Stomach (tissue), 9 donors: ENCODE results near the gene SLC16A5. TPM values are rescaled to one million over a fixed set of nuclear protein-coding genes. Genes with fewer than 3 reads are reported as not detected.

ENCODE experiments used
- DNase-seq, 2 donors: peaks; one replicate each; pipeline versions ENCODE4 v3.0.0 to v3.0.0-alpha.2; 2013 to 2019
- H3K27ac ChIP-seq, 5 donors: fragments of 200-600 bp in 4 of 5; sonication (generic) in 4 of 5; one replicate each; pipeline ENCODE4 v1.5.1; 2013 to 2019; ENCODE audit warnings: mild to moderate bottlenecking in 1 of 5, moderate library complexity in 1 of 5
- H3K27me3 ChIP-seq, 3 donors: fragments of 200-600 bp; sonication (generic); one replicate each; pipeline ENCODE4 v1.5.1; 2017 to 2019; ENCODE audit warnings: mixed run types in 1 of 3
- H3K36me3 ChIP-seq, 4 donors: fragments of 200-600 bp; sonication (generic); 1 replicate in 3 of 4; 2 replicates in 1 of 4; pipeline ENCODE4 v1.5.1; 2016 to 2019
- H3K4me1 ChIP-seq, 4 donors: fragments of 200-600 bp; sonication (generic); one replicate each; pipeline ENCODE4 v1.5.1; 2016 to 2019
- H3K4me3 ChIP-seq, 4 donors: fragments of 200-600 bp; sonication (generic) in 3 of 4; one replicate each; pipeline ENCODE4 v1.5.1; 2016 to 2019; ENCODE audit warnings: mild to moderate bottlenecking in 1 of 4
- H3K9me3 ChIP-seq, 4 donors: fragments of 200-600 bp; sonication (generic); one replicate each; pipeline ENCODE4 v1.5.1; 2016 to 2019
- CTCF ChIP-seq, 7 experiments: fragments of 450-650 bp in 4 of 7; fragments of 200-600 bp in 3 of 7; sonication (generic) in 3 of 7; IDR thresholded peaks; one replicate each; pipeline ENCODE4 v1.5.1; 2016 to 2019; ENCODE audit warnings: antibody characterized with exemption in 7 of 7, control low read depth in 2 of 7, mild to moderate bottlenecking in 1 of 7
- EP300 ChIP-seq: sonication (generic); formaldehyde crosslinking; IDR thresholded peaks from one replicate; pipeline ENCODE4 v1.6.1; 2017; ENCODE audit warnings: antibody characterized with exemption
- POLR2A ChIP-seq, 4 donors: fragments of 450-650 bp; IDR thresholded peaks; one replicate each; pipeline ENCODE4 v1.6.1; 2016; ENCODE audit warnings: antibody characterized with exemption in 4 of 4, control low read depth in 2 of 4, mild to moderate bottlenecking in 1 of 4, moderate library complexity in 1 of 4
- POLR2AphosphoS5 ChIP-seq, 3 donors: sonication (generic); formaldehyde crosslinking; IDR thresholded peaks; one replicate each; pipeline ENCODE4 v1.6.1; 2016; ENCODE audit warnings: antibody characterized with exemption in 3 of 3
- WGBS, 5 donors: extraction: QIAGEN DNeasy Blood & Tissue Kit in 3 of 5; methylation state at CpG; one replicate each; pipeline versions ENCODE4 v1.1.5 to v1.1.7; 2013 to 2018; 5-methylcytosine and 5-hydroxymethylcytosine counted together
- intact Hi-C: fragments of 100-400 bp; cut with DNase I; formaldehyde crosslinking; loops from one replicate; pipeline ENCODE4 v1.15.1; 2023; ENCODE audit warnings: low total_unique reads
- polyA plus RNA-seq, 3 donors: library from polyadenylated mRNA; stranded (reverse); fragments of 200-250 nt; gene quantifications; one replicate each; pipeline ENCODE4 v1.2.3, GENCODE V29; 2013
- total RNA-seq, 5 donors: library from RNA; depleted of rRNA; stranded (reverse); fragments of >200 nt; gene quantifications; one replicate each; pipeline versions ENCODE4 v1.1.0 to v1.2.3, GENCODE V29; 2014 to 2016
- donor health status: healthy with polysubstance abuse.
- donor health status: Bipolar disorder and iron deficiency.
- donor health status: healthy.

The SLC16A5 gene
- total and polyA plus RNA-seq, 8 donors = 6.8 to 132 (median 36.5) TPM

DNA sequence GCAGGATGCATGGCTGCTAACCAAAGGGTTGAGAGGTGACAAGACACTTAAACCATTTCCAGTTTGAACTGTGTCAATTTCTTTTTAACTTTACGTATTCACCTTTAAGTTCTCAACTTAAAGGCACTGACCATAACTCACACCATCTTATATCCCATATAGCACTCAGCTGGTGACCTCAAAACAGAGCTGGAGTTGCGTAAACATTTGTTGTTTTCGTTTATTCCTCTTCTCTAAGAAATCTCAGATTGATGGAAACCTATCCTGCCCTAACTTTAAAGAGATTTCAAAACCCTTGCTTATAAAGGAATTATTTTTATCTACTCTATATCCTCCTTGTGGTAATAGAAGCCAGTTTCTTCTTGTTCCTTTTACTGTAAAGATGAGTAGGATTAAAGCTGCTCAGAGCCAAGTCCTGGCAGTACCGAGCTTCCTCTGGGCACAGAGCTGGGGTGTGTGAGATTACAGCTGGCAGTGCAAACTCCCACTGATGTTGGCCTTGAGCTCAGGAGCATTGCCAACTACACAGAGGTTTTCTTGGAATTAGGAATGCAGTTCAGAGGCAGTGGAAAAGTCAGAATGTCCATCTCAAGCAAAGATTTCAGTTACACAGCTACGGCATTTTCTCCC, 39.4 kb upstream of the SLC16A5 start:
- peak overlapping the region; percentile 79 to 96 (median 94) for H3K4me3 ChIP-seq
- peak; percentile 41 to 54 for DNase-seq
- H3K4me1 ChIP-seq = peaks cover 20 to 44% (median 33%) of the 10 kb centered on the region in 4 donors
- WGBS, 5 donors = 22 to 27% (median 22%) methylated on average over 5 of the region's 5 CpGs
- H3K27ac ChIP-seq = peak overlapping the region in 4 of 5 donors; percentile 96 to 99 (median 97)
- intact Hi-C loops = no loop called here
- peak in 1 of 3 donors; percentile 13 for TF ChIP-seq POLR2AphosphoS5 (IDR thresholded peaks at IDR 0.05)
- TF ChIP-seq EP300 = no peak
- H3K36me3 ChIP-seq = peaks cover 9 to 42% (median 39%) of the 10 kb centered on the region in 4 donors
- H3K9me3 ChIP-seq = no peaks in the 10 kb centered on the region
- no peaks in the 10 kb centered on the region for H3K27me3 ChIP-seq

GRCh38 chr17:75049057-75049456, 38.7 kb upstream of the SLC16A5 start:
- DNase-seq = no peak
- Histone ChIP-seq H3K4me1 (peaks cover 20 to 44% (median 33%) of the 10 kb centered on the region in 4 donors), H3K9me3 (no peaks in the 10 kb centered on the region), H3K27me3 (no peaks in the 10 kb centered on the region), H3K27ac (peak overlapping the region in 3 of 5 donors; percentile 96 to 98 (median 96)), H3K36me3 (peaks cover 15 to 49% (median 46%) of the 10 kb centered on the region in 4 donors), H3K4me3 (no peak overlapping the region)
- 86 to 93% (median 90%) methylated on average over 5 of the region's 5 CpGs for WGBS, 5 donors
- TF ChIP-seq POLR2A (IDR thresholded peaks at IDR 0.05) = no peak
- TF ChIP-seq EP300 = no peak
- no peak for TF ChIP-seq CTCF (IDR thresholded peaks at IDR 0.05)
- TF ChIP-seq POLR2AphosphoS5 (IDR thresholded peaks at IDR 0.05) = no peak
- intact Hi-C loops = no loop called here

DNA sequence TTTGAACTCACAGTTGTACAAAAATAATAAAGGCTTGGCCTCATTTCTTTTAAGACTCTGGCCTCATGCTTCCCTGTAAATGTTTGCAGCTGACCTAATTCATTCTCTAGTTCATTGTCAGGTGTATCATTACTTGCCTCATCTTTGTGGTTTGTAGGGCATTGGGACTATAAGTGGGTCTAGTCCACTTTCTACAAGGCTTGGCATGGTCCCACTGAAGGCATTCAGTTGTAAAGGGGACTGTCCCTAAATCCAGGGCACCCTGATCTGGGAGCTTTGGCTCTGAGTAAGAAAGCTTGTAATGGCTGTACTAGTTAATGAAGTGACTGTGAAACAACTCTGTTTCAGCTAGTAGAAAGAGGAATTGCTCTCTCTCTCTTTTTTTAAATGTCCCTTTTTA, 38.0 kb upstream of the SLC16A5 start:
- Histone ChIP-seq H3K27me3 (no peaks in the 10 kb centered on the region), H3K4me3 (no peak overlapping the region), H3K9me3 (no peaks in the 10 kb centered on the region), H3K36me3 (peaks cover 16 to 55% (median 52%) of the 10 kb centered on the region in 4 donors), H3K27ac (no peak overlapping the region), H3K4me1 (peaks cover 20 to 40% (median 30%) of the 10 kb centered on the region in 4 donors)
- DNase-seq = no peak
- TF ChIP-seq POLR2AphosphoS5 (IDR thresholded peaks at IDR 0.05) = no peak
- TF ChIP-seq CTCF (IDR thresholded peaks at IDR 0.05) = no peak
- no peak for TF ChIP-seq EP300
- TF ChIP-seq POLR2A (IDR thresholded peaks at IDR 0.05) = no peak
- intact Hi-C loops = no loop called here

- intact Hi-C loops = no loop called here
Observed at GRCh38 chr17:75051941-75052340, 35.8 kb upstream of the SLC16A5 start.

DNA sequence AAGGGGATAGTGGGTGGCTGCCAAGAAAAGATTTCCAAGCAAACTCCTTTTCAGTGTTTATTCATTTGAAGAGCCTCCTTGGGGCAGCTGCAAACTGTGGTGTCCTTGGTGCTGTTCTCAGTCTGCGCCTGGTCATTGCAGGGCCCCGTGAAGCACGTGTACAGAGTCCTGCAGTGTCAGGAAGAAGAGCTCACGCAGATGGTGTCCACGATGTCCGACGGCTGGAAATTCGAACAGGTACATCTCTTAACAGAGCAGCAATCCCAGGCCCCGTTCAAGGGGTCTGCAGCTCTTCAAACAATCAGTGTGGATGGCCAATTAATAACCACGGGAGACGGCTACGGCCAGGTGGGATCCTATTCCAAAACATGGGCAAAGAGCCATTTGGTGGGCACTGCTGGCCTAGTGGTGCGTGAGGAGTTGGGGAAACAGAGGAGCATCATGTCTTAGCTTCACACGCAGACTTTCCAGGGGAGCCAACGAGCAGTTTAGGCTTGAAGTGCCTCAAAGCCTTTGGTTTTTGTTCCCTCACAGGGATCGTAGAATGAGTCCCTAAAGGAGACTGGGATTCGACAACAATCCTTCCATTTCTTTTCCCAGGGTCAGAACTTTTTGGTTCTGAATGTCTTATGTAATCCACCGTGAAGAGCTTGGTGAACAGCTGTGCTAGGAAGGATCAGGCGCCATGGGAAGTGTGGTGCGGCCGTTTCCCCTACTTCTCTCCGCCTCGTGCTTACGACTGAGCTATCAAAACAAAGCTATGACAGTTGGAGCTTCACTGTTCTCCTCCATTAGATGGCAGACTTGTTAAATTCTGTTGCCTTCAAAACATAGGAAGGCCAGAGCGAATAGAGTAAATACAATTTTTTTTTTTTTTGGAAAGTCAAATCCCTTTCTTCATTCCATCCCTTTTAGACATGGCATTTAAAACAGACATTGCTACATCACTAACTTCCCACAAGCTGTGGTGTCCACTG, 28.1 kb upstream of the SLC16A5 start:
- Histone ChIP-seq H3K27me3 (no peaks in the 10 kb centered on the region), H3K36me3 (peaks cover 36 to 94% (median 85%) of the 10 kb centered on the region in 4 donors), H3K4me1 (peaks cover 0 to 13% (median 11%) of the 10 kb centered on the region in 4 donors), H3K27ac (peak overlapping the region; percentile 1 to 74 (median 70)), H3K9me3 (no peaks in the 10 kb centered on the region), H3K4me3 (no peak overlapping the region)
- intact Hi-C loops = no loop called here
- peak in 1 of 2 donors; percentile 75 for DNase-seq
- TF ChIP-seq POLR2A (IDR thresholded peaks at IDR 0.05) = no peak
- TF ChIP-seq CTCF (IDR thresholded peaks at IDR 0.05) = peak in 1 of 7 experiments; percentile 13
- peak in 1 of 3 donors; percentile 39 for TF ChIP-seq POLR2AphosphoS5 (IDR thresholded peaks at IDR 0.05)
- WGBS, 5 donors = 65 to 70% (median 69%) methylated on average over 25 of the region's 25 CpGs

More at GRCh38 chr17:75051941-75052340, 35.8 kb upstream of the SLC16A5 start:
- 68 to 89% (median 76%) methylated on average over 2 of the region's 2 CpGs for WGBS, 5 donors
- Histone ChIP-seq H3K36me3 (peaks cover 21 to 77% (median 73%) of the 10 kb centered on the region in 4 donors), H3K27ac (no peak overlapping the region), H3K27me3 (no peaks in the 10 kb centered on the region), H3K4me1 (peaks cover 13 to 25% (median 17%) of the 10 kb centered on the region in 4 donors), H3K4me3 (no peak overlapping the region), H3K9me3 (no peaks in the 10 kb centered on the region)
- TF ChIP-seq EP300 = no peak
- no peak for TF ChIP-seq POLR2AphosphoS5 (IDR thresholded peaks at IDR 0.05)
- DNase-seq = no peak
